NCI-H1436 (cell line): ENCODE results near the gene CARD19.

ENCODE experiments used
- DNase-seq: peaks from one replicate; lab custom pipeline; 2025; lab: John Stamatoyannopoulos, UW

CARD19 gene

DNA sequence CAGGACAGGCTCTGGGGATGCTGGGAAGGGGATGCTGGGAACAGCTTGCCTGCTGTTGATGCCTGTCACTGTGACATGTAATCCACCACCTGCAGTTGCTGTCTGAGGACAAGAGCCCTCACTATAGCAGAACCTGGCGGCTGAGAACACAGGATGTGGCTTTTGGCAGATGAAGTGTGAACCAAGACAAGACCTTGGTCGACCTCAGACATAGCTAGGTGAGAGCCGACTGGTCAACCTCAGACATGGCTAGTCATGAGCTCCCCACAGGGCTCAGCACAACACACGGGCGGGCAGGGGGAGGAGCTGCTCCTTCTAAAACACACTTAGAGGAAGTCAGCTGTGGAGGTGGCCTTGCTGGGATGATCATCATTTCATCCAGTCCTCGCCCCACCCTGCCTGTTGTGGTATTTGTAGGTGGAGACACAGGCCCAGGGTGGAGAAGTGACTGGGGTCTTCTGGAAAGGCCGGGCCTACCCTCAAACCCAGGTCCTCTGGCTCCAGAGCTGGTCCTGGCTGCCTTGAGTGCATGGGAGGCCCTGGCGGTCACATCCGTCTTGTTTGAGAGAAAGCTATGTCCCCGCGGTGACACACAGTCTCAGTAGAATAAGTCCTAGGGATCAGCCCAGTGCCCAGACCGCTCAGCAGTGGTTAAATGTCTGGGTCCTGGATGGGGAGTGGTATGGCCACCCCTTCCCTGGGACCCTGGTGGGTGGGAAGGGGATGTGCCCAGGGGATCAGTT lies 31.5 kb upstream of the CARD19 start:
- DNase-seq, result no peak

DNA sequence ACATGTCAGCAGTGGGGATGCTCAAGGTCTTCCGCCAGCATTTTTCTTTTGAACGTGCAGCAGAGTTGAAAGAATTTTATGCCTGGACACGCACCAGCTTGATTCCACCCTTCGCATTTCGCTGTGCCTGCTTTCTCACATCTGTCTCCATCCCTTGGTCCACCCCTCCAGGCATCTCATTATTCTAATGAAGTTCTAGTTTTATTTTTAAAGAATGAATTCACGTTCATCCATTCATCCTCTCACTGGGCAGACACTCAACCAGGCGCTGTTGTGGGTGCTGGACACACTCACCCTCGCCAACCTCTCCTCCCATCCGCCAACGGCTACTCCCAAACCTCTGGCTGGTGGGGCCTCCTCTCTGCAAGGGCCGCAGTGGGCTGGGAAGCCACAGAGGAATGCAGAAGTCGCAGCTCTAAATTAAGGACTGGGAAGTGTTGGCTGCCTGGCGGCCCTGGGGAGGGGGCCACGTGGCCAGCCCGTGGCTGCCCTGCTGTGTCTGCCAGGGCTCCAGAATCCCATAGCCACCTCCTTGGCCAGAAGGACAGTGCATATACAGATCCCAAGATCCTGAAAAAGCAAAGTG lies 30.8 kb upstream of the CARD19 start:
- no peak for DNase-seq

DNA sequence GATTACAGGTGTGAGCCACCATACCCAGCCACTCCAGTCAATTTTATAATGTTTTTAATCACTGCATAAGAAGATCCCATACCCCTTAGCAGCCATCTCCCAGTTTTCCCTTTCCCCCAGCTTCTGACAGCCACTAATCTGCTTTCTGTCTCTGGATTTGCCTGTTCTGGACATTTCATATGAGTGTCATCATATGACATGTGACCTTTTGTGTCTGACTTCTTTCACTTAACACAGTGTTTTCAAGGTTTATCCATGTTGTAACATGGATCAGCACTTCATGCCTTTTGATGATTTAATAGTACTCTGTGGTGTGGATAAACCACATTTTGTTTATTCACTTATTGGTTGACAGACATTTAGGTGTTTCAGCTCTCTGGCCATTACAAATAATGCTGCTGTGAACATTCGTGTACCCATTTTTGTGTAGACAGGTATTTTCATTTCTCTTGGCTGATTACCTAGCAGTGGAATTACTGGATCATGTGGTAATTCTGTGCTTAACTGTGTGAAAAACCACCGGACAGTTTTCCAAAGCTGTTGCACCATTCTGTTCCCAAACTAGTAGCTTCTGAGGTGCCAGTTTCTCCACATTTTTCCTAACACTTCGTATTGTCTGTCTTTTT lies 28.9 kb upstream of the CARD19 start:
- DNase-seq, result no peak

DNA sequence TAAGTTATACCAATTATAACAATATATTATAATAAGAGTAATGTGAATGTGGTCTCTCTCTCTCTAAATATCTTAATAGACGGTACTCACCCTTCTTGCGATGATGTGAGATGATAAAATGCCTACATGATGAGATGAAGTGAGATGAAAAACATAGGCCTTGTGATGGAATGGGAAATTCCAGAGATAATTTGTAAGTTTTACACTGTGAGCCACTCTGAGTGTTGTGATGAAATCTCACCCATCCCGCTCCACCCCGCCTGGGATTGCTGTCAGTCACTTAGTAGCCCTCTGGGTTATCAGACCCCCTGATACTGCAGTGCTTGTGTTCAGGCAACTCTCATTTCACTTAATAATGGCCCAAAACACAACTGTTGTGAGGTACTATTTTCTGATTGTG lies 27.1 kb upstream of the CARD19 start:
- no peak for DNase-seq

DNA sequence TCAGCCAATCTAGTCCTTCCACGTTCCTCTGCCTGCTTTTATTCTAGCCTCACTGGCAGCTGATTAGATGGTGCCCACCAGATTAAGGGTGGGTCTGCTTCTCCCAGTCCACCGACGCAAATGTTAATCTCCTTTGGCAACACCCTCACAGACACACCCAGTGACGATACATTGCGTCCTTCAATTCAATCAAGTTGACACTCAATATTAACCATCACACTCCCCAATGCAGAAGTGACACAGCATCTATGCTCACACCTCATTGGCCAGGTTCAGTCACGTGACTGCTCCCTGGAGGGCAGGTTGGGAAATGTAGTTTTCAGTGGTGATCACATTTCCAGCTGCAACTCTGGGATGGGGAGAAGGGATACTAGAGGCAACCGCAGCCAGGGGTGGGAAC lies 24.6 kb upstream of the CARD19 start:
- DNase-seq, result no peak

DNA sequence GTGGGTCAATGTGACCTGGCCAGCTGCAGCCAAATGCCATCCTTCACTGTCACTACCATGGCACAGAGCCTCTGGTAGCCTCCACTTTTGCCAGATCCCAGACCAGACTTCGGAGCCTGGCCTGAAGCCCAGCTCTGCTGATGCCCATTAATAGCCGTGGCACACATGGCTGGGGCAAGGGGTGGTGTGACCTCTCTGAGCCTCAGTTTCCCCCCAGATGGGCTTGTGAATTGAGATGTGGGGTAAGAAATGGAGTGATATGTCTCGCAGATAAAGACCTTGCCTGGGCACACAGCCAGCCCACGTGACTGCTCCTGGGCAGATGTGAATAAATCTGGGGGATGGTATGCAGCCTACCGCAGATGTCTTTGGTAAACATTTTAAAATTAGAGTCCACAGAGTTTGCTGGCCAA lies 23.6 kb upstream of the CARD19 start:
- no peak for DNase-seq

DNA sequence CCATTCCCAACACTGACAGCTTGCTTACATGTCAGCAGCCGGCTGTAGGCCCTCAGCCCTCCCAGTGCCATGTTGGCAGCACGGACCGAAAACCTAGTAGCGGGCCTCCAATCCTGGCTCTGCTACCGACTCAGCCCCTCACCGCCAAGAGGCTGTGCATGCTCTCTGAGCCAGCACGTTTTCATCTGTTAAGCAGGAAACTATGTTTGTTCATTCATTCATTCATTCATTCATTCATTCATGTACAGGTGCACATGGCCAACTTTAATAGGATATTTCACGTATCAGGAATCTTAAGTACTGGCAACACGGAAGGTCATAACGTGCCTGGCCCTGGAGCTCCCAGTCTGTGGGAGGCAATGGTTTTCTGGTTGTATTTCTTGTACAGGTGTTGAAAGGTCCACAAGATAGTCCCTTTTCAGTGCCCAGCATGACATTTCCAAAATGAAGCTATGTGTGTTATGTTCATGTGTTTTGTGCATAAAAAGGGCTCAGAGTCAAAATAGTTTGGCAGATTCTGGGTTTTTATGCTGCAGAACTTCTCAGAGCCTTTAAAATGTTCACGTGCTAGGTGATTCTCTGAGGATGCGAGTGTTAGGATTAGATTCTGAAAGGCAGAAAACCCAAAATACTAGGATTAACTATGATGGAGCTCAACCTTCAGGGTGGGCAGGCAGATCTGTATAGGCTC lies 19.8 kb upstream of the CARD19 start:
- no peak for DNase-seq

DNA sequence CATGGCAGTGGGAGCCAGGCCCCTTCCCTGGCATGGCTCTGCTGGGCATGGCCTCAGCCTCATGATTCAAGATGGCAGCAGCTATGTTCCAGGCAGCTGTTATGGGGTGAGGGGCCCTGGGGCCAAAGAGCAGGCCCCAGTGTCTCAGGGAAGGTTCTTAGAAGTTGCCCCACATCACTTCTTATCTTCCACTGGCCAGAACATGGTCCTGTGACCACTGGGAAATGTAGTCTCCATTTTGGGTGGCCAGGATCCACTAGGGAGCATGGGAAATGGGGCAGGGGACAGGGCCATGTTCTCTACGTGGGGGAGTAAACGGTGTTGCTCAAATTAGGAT lies 19.3 kb upstream of the CARD19 start:
- no peak for DNase-seq

DNA sequence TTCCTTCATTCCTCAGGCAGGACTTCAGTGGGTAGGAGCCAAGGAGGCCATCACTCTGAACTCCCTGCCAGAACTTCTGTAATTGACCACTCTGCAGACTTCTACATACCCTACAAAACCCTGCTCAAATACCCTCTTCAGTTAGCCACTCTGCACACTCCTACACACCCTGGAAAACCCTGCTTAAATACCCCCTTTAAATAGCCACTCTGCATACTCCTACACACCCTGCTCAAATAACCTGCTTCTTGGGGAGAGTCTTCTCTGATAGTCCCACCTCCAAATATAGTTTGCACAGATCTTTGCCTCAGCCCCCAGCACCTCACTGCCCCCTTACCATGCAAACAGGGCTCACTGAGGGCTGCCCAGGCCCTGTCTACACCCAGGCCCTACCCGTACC lies 18.6 kb upstream of the CARD19 start:
- DNase-seq, result no peak

DNA sequence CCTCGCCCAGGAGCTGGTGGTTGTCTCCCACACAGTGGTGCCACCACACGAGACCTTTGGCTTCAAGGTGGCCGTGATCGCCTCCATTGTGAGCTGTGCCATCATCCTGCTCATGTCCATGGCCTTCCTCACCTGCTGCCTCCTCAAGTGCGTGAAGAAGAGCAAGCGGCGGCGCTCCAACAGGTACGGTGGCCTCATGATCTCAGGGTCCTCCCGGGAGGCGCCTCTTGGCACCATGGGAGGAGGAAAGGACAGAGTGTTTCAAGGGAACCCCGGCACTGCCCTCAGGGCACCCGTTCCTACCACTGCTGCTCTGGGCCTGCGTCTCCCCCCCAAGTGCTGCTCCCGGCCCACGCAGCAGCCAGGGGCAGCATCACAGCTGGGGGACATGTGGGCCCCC lies 18.2 kb upstream of the CARD19 start:
- DNase-seq, result no peak

DNA sequence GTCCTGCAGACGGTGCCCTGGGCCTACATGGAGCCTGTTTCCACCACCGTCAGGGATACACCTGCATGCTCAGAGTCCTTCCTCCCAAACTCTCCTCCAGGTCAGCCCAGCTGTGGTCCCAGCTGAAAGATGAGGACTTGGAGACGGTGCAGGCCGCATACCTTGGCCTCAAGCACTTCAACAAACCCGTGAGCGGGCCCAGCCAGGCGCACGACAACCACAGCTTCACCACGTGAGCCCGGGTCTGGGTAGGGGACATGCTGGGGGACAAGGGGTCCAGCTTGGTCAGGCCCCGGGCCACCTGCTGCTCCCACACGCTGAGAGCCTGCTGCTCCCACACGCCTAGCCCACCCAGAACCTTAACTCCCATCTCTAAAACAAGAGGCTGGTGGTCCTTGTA lies 16.6 kb upstream of the CARD19 start:
- no peak for DNase-seq

DNA sequence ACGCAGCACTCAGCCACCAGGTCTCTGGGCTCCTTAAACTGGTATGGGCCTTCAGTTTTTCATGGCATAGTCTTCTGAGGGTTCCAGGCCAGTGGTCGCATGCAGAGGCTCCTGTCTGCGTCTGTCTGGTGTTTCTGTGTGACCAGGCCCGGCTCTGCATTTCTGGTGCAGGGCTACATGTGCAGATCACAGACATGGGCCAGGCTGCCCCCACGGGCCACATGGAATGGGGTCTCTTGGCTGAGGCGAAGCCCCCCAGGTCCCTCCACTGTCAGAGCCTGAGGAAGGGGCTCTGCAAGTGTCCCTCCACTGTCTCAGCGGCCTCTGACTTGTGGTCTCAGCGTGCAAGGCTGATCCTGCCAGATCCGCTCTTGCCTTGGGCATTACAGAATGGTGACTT lies 15.6 kb upstream of the CARD19 start:
- no peak for DNase-seq

DNA sequence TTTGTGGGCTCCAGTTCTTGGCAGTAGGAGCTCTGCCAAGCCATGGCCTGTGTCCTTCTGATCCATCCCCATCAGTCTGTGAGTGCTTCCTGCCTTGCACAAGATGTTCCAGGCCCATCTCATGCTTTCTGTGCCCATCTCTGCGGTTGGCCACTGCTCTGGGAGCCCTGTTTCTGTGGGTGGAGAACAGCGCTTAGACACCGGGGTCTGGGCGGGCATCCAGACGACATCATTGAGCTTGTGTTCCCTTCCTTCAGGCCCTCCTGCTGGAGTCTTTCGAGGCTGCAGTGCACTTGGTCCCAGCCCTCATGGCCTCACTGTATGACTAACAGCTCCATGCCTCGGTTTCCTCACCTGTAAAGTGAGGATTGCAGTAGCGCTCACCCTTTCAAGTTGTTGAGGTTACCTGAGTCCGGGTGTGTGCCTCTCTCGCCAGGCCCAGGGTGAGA lies 14.9 kb upstream of the CARD19 start:
- DNase-seq, result no peak

DNA sequence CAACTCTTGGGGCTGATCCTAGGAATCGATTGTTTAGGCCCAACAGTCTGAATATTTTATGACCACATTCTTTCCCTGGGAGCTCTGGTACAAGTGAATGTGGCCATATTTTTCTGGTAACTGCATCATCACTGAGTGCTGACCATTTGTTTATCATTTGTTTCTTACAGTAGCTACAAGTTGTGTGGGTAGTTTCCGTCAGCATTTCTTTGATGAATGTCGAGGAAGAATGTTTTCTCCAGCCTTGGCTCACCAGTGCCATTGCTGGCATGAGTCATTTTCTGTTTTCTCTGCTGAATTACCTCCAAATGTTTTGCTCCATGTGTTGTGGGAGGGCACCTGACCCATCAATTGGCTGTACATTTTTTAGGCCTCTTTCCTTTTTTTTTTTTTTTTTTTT lies 14.1 kb upstream of the CARD19 start:
- no peak for DNase-seq

DNA sequence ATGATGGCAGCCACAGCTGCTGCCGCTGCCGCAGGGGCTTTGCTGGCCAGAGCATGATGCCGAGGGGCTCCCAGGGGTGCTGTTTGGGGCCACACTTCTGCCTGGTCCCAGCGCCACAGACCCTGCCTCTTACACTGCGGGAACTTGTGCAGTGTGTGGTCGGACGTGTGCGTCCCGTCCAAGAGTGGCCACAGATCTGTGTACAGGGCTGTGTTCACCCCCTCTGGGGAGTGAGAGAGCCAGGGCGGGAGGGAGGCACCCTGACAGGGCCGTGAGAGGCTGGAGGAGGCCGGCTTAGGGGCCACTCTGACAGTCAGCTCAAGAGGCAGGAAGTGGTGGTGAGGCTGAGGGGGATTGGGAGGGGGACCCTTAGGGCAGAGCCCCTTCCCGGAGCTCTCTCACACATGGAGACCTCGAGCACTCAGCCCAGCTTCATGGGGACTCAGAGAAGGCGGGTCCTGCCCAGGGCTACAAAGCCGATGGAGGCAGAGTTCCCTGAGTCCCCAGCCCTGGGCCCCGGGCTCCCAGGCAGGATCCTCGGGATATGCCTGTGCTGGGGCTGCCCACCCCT lies 13.1 kb upstream of the CARD19 start:
- DNase-seq, result no peak

DNA sequence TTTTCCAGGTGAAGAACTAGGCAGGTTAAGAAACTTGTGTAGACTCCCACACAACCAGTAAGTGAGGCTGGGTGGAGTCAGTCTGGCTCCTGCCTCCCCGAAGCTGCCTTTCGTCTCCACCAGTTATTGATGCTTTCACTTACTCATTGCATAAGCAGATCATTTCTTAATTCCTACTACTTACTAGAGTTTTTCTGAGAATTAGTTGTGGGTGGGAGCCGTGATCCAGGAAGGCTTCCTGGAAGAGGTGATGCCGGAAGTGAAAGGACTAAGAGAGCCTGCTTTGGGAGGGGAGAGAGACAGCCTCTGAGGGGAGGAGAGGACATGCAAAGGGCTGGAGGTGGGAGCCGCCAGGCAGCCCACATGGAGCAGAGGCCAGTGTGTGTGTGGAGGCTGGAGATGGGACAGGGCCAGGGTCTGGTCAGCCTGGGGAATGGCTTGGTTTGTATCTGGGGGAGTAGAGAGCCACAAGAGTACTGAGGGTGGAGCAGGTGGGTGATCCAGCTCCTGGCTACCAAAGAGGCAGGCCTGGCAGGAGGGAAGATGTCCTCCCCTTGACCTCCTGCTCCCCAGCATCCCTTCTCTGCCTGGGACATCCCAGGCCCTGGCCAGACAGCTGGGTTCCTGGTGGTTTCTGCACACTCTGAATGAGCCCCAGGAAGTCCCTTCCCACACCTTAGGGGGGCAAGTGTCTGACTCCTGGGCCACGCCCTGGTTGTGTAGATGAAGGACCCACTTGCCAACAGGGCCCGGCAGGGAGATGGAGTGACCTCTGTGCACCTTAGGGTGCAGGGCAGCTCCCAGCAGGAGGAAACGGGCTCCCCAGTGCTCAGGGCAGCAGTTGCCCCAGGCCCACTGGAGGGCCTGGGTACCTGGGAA lies 12.2 kb upstream of the CARD19 start:
- DNase-seq, result no peak

DNA sequence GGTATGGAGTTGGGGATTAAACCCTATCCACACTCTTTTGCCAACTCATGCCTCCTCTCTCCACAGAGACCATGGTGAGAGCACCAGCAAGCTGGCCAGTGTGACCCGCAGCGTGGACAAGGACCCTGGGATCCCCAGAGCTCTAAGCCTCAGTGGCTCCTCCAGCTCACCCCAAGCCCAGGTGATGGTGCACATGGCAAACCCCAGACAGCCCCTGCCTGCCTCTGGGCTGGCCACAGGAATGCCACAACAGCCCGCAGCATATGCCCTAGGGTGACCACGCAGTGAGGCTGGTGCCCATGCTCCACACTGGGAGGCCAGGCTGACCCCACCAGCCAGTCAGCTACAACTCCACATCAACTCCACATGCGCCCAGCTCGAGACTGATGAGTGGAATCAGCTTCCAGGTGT lies 11.5 kb upstream of the CARD19 start:
- DNase-seq, result no peak

DNA sequence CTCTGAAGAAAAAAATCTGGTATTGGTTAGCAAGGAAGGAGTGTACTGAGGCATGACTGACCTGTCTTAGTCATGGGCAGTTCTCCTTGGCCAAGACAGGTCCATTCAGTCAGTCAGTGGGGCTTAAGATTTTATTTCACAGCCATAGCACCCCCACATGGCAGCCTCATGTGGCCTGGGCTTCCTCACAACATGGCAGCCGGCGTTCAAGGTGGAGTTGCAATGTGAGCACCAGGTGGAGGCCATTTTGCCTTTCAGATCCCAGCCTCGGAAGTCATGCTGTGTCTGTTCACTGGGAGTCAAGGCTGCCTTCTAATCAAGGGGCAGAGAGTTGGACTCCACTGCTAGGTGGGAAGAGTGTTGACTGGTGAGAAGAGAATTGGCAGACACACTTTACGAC lies 10.3 kb upstream of the CARD19 start:
- DNase-seq, result no peak

DNA sequence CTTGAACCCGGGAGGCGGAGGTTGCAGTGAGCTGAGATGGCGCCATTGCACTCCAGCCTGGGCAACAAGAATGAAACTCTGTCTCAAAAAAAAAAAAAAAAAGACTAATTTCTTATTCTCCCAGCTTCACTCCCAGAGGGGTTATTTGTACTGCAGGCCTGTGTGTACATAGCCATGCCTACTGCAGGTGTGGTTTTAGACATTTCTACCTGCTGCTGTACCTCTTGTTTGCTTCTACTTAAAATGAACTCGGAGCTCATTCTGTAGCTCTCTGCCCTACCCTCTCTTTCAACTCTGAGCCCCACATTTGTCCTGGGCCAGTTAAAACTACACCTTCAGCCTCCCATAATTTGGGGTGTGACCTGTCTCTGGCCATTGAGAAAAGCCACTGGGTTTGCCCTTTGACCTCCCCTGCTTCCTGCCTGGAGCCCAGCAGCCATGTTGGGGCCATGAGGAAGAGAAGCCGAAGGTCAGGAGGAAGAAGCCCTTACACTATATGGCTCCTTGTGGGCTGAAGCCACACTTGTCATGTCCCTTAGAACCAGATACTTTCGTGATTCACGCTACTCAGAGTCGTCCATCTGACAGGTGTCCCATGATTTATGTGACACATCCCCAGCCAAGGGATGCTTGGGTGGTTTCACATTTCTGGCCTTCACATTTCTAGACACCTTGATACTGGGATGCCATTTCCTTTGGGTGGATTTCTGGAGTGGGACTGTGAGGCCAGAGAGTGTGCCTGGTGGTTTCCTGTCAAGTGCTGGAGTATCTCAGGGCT lies 9.4 kb upstream of the CARD19 start:
- DNase-seq, result peak; percentile 1

DNA sequence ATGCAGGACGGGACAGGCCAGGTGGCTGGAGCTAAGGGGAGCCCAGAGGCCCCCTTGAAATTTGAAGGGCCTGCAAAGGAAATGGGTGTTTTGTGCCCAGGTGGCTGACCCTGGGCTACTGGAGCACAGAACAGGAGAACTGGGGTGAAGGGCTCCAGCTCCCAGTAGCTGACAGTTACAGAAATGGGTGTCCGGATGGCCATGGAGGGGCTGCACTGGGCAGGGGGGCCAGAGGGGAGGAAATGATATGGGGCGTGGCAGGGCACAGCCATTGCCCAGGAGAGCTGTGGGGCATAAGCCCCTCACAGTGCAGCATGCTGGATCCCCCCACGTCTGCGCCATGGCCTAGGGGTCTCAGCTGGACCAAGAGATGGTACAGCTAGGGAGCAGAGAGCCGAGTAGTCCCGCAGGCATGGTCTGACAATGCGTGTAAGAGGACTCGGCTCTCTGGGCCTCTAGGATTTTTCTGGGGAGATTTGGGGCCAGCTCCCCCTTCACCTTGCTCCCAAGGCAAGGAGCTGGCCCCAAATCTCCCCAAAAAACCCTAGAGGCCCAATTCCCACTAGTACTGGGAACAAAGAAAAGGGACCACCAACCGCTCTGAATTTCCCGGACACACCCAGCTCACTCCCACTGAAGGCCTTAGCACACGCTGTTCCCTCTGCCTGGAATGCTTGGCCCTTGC lies 7.9 kb upstream of the CARD19 start:
- DNase-seq, result no peak
